Neural cell (in vitro differentiated cells): ENCODE results near the gene SERPINB3.

Experiments used
- CTCF ChIP-seq: fragments of 450-650 bp; IDR thresholded peaks from 2 replicates; pipeline ENCODE4 v1.5.1; 2014; ENCODE audit warnings: antibody characterized with exemption, mild to moderate bottlenecking, moderate library complexity; ENCODE audit not compliant: poor library complexity, severe bottlenecking
- EP300 ChIP-seq: fragments of 450-650 bp; conservative IDR thresholded peaks from 2 replicates; pipeline ENCODE4 v1.6.1; 2014; ENCODE audit warnings: antibody characterized with exemption, mild to moderate bottlenecking, moderate library complexity; ENCODE audit not compliant: poor library complexity, severe bottlenecking
- EZH2 ChIP-seq: fragments of 200-600, 300-800 bp; shearing (Covaris generic), sonication (generic); IDR thresholded peaks from 2 replicates; pipeline ENCODE4 v1.6.1; 2014; ENCODE audit warnings: antibody characterized with exemption, low read length, borderline replicate concordance, mild to moderate bottlenecking; ENCODE audit not compliant: insufficient read depth, poor library complexity, severe bottlenecking
- MXI1 ChIP-seq: fragments of 450-650 bp; conservative IDR thresholded peaks from 2 replicates; pipeline ENCODE4 v1.6.1; 2014; ENCODE audit warnings: antibody characterized with exemption, mild to moderate bottlenecking; ENCODE audit not compliant: poor library complexity, severe bottlenecking
- POLR2AphosphoS5 ChIP-seq: IDR thresholded peaks from 2 replicates; pipeline ENCODE4 v1.6.1; 2012
- RAD21 ChIP-seq: fragments of 450-650 bp; conservative IDR thresholded peaks from 2 replicates; pipeline ENCODE4 v1.6.1; 2014; ENCODE audit warnings: antibody characterized with exemption, mild to moderate bottlenecking, moderate library complexity
- SMC3 ChIP-seq: fragments of 450-650 bp; conservative IDR thresholded peaks from 2 replicates; pipeline ENCODE4 v1.6.1; 2014; ENCODE audit warnings: antibody characterized with exemption, mild to moderate bottlenecking, moderate library complexity; ENCODE audit not compliant: poor library complexity
- TAF1 ChIP-seq: IDR thresholded peaks from 2 replicates; pipeline ENCODE4 v1.6.1; 2012; ENCODE audit warnings: low read depth
- TF ChIP-seq, protein P1 (sequence below): IDR thresholded peaks from 2 replicates; pipeline ENCODE4 v1.6.1; 2012; ENCODE audit warnings: borderline replicate concordance

DNA sequence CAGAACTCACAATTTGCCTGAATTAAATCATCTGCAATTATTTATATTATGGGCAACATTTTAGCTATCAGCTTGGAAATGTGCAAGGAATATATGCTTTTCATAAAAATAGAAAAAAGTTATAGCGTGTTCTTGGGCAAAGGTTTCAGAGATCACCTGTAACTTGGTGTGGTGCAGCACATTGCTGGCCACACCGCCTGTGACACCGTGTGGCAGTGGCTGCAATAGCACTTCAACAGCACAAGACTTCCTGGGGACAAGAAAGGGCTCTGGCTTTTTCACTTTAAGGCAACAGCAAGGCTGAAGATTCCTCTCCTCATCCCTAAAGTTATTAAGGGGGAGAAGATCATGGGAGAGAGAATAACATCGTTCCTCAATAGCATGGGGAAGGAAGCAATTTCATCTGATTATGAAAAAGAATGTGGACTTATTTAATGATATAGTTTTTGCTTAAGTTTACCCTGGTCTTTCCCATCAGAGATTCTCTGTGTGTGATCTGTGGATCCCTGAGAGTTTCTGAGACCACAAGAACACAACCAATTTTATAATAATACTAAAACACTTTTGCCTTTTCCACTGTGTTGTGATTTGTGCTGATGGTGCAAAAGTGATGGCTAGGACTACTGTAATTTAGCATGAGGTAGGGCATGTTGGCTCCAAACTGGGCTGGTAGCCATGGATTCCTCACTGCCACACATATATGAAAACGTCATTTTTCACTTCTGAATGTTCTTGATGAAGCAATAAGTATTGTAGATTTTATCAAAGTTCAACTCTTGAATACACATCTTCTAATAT lies 15.0 kb upstream of the SERPINB3 start:
- TF ChIP-seq, protein P1, sequence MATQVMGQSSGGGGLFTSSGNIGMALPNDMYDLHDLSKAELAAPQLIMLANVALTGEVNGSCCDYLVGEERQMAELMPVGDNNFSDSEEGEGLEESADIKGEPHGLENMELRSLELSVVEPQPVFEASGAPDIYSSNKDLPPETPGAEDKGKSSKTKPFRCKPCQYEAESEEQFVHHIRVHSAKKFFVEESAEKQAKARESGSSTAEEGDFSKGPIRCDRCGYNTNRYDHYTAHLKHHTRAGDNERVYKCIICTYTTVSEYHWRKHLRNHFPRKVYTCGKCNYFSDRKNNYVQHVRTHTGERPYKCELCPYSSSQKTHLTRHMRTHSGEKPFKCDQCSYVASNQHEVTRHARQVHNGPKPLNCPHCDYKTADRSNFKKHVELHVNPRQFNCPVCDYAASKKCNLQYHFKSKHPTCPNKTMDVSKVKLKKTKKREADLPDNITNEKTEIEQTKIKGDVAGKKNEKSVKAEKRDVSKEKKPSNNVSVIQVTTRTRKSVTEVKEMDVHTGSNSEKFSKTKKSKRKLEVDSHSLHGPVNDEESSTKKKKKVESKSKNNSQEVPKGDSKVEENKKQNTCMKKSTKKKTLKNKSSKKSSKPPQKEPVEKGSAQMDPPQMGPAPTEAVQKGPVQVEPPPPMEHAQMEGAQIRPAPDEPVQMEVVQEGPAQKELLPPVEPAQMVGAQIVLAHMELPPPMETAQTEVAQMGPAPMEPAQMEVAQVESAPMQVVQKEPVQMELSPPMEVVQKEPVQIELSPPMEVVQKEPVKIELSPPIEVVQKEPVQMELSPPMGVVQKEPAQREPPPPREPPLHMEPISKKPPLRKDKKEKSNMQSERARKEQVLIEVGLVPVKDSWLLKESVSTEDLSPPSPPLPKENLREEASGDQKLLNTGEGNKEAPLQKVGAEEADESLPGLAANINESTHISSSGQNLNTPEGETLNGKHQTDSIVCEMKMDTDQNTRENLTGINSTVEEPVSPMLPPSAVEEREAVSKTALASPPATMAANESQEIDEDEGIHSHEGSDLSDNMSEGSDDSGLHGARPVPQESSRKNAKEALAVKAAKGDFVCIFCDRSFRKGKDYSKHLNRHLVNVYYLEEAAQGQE = no peak
- TF ChIP-seq CTCF (no peak), EZH2 (no peak), EP300 (no peak), POLR2AphosphoS5 (no peak), TAF1 (no peak), SMC3 (no peak), MXI1 (no peak), RAD21 (no peak)
